Left cardiac atrium (tissue), 4 donors: ENCODE measurements around the gene SEC22C. TPM values are rescaled to one million over a fixed set of nuclear protein-coding genes. Genes with fewer than 3 reads are reported as not detected.
"Not testable (repeated sequence)": the region's sequence is repeated elsewhere in the genome, so short reads cannot be mapped to it uniquely, and the experiment has no call there.

ENCODE experiments used
- ATAC-seq, 2 donors: fragments of 200-7000 bp; cut with Tn5 transposase; one replicate each; pipeline ENCODE4 v1.9.1; 2020; ENCODE audit warnings: mild to moderate bottlenecking in 2 of 2, moderate library complexity in 2 of 2
- DNase-seq: peaks from one replicate; pipeline ENCODE4 v3.0.0-alpha.2; 2020
- intact Hi-C, 2 donors: fragments of 100-400 bp; cut with DNase I; formaldehyde crosslinking; loops; one replicate each; pipeline versions ENCODE4 v1.14.1 to v1.15.1; 2022 to 2023
- long read RNA-seq: library from polyadenylated mRNA; unstranded; transcript quantifications from one replicate; pipeline ENCODE4 v2.0.0, GENCODE V29; 2021
- total RNA-seq, 2 donors: library from RNA; stranded (reverse); fragmentation: NEBNext Ultra II Directional; extraction: Animal tissue kit (Norgen Biotek cat#: 25700); gene quantifications; one replicate each; pipeline ENCODE4 v1.2.1, GENCODE V29; 2021
- donor health status: DM: no; HTN: yes; CAD: no.
- donor health status: DM: no; HTN: yes; CAD: no; lungs with severe emphysema.
- donor health status: DM: yes; HTN: yes; CAD: no.
- donor health status: Dilated cardiomyopathy.

SEC22C gene
- total RNA-seq, result 10 to 100 TPM; 24.4 to 29.8 TPM
- long read RNA-seq, transcript SEC22C-202 (7 exons, 1,608 nt), result minor isoform, 9 of 36 reads
- long read RNA-seq, transcript SEC22C-201 (7 exons, 1,380 nt), result major isoform, 16 of 36 reads
- long read RNA-seq, partial matches to known transcripts, result 2 of 36 reads
- long read RNA-seq, other reads (novel, unspliced or antisense), result 9 of 36 reads

GRCh38 chr3:42581709-42582473 lies at the start of gene SEC22C:
Gene SEC22C (minus strand): TSS chr3:42581967. CDS start chr3:42569046, 12,921 bp downstream.
- intact Hi-C loops, result loop anchor here in 1 of 2 donors (10.0 kb wide), 1 partner anchor 173 kb away; no protein-coding TSS in a partner anchor
- DNase-seq, result peak; percentile 96
- peak; percentile 99 for ATAC-seq

- DNase-seq, result no peak
- ATAC-seq, result no peak
- intact Hi-C loops, result no loop called here
Measured at GRCh38 chr3:42613462-42613861, 31.7 kb upstream of the SEC22C start.

GRCh38 chr3:42612928-42613327 lies 31.2 kb upstream of the SEC22C start:
- intact Hi-C loops, result no loop called here
- ATAC-seq (no peak), DNase-seq (no peak)

GRCh38 chr3:42612217-42612616 lies 30.4 kb upstream of the SEC22C start:
- ATAC-seq, result no peak
- DNase-seq, result no peak
- intact Hi-C loops, result no loop called here

- DNase-seq (no peak), ATAC-seq (no peak)
- intact Hi-C loops, result no loop called here
Measured at GRCh38 chr3:42610976-42611375, 29.2 kb upstream of the SEC22C start.

GRCh38 chr3:42608581-42608980 lies 26.8 kb upstream of the SEC22C start:
- ATAC-seq (peak; percentile 13 to 33), DNase-seq (no peak)
- intact Hi-C loops, result loop anchor here in 1 of 2 donors (5.0 kb wide), 1 partner anchor 39 kb away; no protein-coding TSS in a partner anchor

GRCh38 chr3:42605546-42606173 lies 23.9 kb upstream of the SEC22C start:
- ATAC-seq (peak in 1 of 2 donors; percentile 41), DNase-seq (no peak)
- intact Hi-C loops, result loop anchor here in 1 of 2 donors (5.0 kb wide), 1 partner anchor 42 kb away; no protein-coding TSS in a partner anchor

GRCh38 chr3:42602961-42603360 lies 21.2 kb upstream of the SEC22C start:
- no peak for ATAC-seq
- intact Hi-C loops, result no loop called here
- no peak for DNase-seq

GRCh38 chr3:42601896-42602581 lies 20.3 kb upstream of the SEC22C start:
- intact Hi-C loops, result no loop called here
- DNase-seq (no peak), ATAC-seq (no peak)

- intact Hi-C loops, result no loop called here
- ATAC-seq, result peak; percentile 52 to 80
- DNase-seq, result peak; percentile 79
Measured at GRCh38 chr3:42600958-42601675, 19.4 kb upstream of the SEC22C start.

GRCh38 chr3:42600111-42600957 lies 18.6 kb upstream of the SEC22C start, which contains the start of gene NKTR:
Gene NKTR (plus strand): TSS chr3:42600686. CDS start chr3:42601007, 321 bp downstream.
- DNase-seq (peak; percentile 96), ATAC-seq (peak; percentile 94 to 95)
- intact Hi-C loops, result no loop called here

GRCh38 chr3:42597098-42597497 lies 15.3 kb upstream of the SEC22C start:
- DNase-seq, ATAC-seq, intact Hi-C loops: not testable (repeated sequence)

GRCh38 chr3:42595682-42596081 lies 13.9 kb upstream of the SEC22C start:
- ATAC-seq (no peak), DNase-seq (no peak)
- intact Hi-C loops, result no loop called here

- intact Hi-C loops, result no loop called here
- DNase-seq (no peak), ATAC-seq (no peak)
Measured at GRCh38 chr3:42593635-42594034, 11.9 kb upstream of the SEC22C start.

- no peak for ATAC-seq
- intact Hi-C loops, result no loop called here
- DNase-seq, result no peak
Measured at GRCh38 chr3:42591811-42592210, 10.0 kb upstream of the SEC22C start.

- DNase-seq, result no peak
- intact Hi-C loops, result no loop called here
- ATAC-seq, result peak in 1 of 2 donors; percentile 28
Measured at GRCh38 chr3:42590989-42591756, 9.4 kb upstream of the SEC22C start.
